IPS DF 19.7 (cell line): ENCODE measurements around the gene PRSS36.
"Not testable (repeated sequence)": the region's sequence is repeated elsewhere in the genome, so short reads cannot be mapped to it uniquely, and the experiment has no call there.

ENCODE experiments used
- DNase-seq: peaks from one replicate; pipeline ENCODE4 v3.0.0-alpha.2; 2013; ENCODE audit warnings: low read depth, low spot score

Gene PRSS36

DNA sequence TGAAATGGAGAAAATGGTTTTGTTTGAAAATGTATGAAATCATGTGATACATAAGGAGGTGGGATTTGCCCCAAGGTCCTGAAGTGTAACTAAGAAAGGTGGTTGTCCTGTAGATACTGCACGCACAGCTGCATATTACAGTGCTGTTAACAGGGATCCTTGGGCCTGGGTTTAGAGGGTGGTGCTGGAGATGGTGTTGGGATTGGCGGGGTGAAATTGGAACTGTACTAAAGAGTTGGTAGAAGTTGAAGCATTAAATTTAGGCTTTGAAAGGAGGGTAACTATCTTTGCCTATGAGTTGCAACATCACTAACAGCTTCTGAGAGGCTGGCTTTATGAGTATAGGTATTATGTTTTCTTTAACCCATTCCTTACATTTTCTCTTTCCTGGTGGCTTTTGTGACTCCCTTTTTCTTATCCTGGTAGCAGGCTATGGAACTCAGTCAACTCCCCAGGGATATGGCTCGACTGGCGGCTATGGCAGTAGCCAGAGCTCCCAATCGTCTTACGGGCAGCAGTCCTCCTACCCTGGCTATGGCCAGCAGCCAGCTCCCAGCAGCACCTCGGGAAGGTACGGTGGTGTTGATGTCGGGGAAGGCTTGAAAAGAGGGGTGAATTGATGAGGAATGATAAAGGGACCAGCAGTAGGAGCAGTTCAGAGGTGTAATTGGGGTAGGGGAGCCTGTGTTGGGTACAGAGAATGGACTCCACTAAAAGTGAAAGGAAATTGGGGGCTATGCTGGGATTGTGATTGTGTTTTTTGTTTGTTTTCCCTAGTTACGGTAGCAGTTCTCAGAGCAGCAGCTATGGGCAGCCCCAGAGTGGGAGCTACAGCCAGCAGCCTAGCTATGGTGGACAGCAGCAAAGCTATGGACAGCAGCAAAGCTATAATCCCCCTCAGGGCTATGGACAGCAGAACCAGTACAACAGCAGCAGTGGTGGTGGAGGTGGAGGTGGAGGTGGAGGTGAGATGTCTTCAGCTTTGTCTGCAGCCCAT, 33.9 kb upstream of the PRSS36 start:
- DNase-seq, result no peak

GRCh38 chr16:31182391-31182790, 32.5 kb upstream of the PRSS36 start:
- DNase-seq, result no peak

GRCh38 chr16:31181102-31181830, 31.4 kb upstream of the PRSS36 start:
- no peak for DNase-seq

- DNase-seq, result no peak
Observed at GRCh38 chr16:31179747-31180459, 30.0 kb upstream of the PRSS36 start, which contains the start of gene FUS. Gene FUS (plus strand): TSS chr16:31180139. CDS start chr16:31180215, 76 bp downstream.

DNA sequence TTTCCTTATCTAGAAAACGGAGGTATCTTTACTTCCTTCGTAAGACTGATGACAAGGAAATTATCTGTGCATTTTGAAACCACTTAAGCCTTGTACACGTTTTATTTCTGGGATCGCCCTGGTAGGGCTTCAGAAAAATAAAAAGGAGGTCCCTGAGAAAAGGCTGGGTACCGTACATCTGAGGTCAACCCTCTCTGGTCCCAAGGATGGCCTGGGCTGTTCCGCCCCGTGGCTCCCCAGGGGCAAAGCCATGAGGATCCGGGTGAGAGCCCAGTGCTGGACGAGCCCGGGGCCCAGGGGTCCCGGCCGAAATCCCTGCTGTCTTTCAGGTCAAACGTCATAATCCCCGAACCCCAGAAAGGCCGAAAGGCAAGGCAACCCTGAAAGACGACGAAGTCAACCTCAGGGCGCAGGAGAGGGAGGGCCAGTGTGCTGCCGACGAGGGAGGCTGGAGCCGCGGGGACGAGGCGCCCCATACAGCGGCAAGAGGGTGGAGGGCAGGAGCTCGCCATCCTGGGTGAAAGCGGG, 29.4 kb upstream of the PRSS36 start:
- no peak for DNase-seq

DNA sequence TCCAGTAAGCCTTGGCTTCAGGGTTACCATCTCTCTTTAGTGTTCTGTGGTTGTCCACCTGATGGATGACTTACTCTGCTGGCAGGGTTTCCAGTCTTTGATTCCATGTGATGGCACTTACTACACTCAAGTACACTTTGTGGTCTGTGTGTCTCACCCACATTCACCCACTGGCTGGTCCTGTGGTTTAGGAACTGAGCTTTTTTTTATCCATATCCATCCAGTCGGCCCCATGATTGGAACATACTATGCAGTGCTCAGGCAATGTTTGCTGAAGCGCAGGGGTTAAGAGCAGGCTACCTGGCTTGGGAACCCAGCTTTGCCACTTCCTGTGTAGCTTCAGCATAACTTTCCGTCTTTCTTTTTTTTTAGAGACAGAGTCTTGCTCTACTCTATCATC, 27.3 kb upstream of the PRSS36 start:
- DNase-seq, result no peak

DNA sequence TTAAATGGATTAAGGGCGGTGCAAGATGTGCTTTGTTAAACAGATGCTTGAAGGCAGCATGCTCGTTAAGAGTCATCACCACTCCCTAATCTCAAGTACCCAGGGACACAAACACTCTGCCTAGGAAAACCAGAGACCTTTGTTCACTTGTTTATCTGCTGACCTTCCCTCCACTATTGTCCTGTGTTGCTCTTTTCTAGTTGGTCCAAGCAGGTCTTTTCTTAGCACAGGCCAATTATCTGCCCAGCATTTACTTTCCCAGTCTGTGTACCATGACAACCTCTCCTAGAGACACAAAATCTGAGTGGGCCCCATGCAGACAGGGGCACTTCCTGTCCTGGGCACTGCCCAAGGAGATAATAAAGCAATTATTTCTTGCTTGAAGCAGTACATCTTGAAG, 20.2 kb upstream of the PRSS36 start:
- DNase-seq, result not testable (repeated sequence)

- no peak for DNase-seq
Observed at GRCh38 chr16:31168848-31169247, 19.0 kb upstream of the PRSS36 start.

DNA sequence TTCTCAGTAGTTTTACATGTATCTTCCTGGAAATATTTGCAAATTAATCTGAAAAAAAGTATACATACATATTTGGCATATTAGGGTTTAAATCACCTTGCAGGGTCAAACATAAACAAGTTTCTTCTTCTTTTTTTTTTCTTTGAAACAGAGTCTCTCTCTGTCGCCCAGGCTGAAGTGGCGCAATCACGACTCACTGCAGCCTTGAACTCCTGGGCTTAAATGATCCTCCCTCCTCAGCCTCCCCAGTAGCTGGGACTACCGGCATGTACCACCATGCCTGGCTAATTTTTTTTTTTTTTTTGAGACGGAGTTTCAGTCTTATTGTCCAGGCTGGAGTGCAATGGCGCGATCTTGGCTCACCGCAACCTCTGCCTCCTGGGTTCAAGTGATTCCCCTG, 17.4 kb upstream of the PRSS36 start:
- DNase-seq, result no peak

GRCh38 chr16:31157136-31157535, 7.3 kb upstream of the PRSS36 start:
- DNase-seq, result no peak

- DNase-seq, result not testable (repeated sequence)
Observed at GRCh38 chr16:31150976-31151375, 1.1 kb upstream of the PRSS36 start.

GRCh38 chr16:31149332-31149731, 534 bp downstream of the PRSS36 start:
- DNase-seq, result no peak

GRCh38 chr16:31148896-31149295, 970 bp downstream of the PRSS36 start:
- DNase-seq, result no peak

DNA sequence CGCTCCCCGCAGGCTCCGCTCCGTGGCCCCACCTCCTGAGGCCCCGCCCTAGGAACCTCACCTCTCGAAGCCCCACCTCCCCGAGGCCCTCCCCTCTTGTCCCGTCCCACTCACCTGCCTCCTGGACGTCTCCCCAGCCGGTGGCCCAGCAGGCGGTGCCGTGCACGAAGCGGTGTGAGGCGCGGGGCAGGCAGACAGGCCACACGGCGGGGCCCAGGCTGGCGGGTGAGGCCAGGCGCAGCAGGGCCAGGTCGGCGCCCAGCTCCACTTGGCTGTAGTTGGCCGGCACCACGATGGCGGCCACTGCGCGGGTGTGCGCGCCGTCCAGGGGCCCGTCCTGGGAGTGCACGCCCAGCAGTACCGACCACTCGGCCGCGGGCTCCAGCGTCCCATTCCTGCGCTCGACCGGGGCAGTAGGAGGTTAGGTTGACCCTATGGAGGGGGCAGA, 1.6 kb downstream of the PRSS36 start:
- no peak for DNase-seq

DNA sequence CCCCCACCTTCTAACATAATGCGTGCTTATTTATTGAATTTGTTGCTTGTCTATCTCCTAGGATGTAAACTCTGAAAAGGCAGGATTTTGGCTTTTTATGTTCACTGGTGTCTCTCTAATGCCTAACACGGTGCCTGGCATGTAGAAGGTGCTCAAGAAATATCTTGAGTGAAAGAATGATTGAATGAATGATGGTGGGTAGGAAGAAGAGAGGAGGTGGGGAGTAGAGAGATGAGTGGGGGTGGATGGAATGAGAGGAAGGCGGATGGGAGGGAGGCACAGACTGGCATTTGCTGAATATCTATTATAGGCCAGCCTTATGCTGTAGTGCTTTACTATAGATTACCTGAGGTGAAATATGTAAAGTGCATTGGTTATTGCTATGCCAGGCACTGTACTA, 2.3 kb downstream of the PRSS36 start:
- DNase-seq, result no peak

DNA sequence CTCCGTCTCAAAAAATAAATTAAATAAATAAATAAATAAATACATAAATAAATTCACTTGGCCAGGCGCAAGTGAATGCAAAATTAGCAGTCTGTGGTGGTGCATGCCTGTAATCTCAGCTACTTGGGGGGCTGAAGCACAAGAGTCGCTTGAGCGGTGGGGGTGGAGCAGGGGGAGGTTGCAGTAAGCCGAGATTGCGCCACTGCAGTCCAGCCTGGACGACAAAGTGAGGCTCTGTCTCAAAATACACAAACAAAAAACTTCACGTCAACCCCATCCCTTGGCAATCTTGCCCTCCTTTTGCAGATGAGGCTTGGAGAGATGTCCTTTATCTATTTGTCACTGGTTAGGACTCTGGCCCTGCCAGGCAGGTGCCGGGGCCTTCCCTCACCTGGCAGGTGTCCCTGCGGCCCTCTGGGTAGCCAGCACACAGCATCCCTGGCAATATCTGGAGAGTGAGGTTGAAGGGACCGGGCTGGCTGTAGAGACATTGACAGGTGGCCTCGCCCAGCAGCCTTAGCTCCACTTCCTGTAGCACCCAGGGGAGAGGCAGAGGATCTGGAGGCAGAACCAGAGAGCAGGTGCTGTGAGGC, 4.4 kb downstream of the PRSS36 start:
- no peak for DNase-seq

GRCh38 chr16:31144418-31144817, 5.4 kb downstream of the PRSS36 start:
- not testable (repeated sequence) for DNase-seq

DNA sequence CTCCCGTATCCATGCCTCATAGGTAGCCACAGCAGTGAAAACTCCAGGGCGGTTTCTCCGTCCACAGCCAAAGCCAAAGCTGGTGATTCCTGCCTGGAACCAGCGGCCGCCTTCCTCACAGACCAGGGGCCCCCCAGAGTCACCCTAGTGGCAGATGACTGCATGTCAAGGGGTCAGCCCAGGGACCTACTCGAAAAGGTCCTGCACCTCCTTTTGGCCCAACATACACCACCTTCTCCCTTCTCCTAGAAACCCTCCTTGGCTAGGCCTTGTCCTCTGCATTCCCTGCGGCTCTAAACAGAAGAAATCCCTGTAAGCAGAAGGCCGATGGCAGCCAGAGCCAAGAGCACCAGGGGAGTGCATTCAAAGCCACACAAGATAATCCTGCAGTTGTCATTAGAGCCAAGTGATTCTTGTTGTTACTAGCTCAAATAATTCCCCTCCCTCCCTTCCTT, 6.1 kb downstream of the PRSS36 start:
- DNase-seq, result no peak

DNA sequence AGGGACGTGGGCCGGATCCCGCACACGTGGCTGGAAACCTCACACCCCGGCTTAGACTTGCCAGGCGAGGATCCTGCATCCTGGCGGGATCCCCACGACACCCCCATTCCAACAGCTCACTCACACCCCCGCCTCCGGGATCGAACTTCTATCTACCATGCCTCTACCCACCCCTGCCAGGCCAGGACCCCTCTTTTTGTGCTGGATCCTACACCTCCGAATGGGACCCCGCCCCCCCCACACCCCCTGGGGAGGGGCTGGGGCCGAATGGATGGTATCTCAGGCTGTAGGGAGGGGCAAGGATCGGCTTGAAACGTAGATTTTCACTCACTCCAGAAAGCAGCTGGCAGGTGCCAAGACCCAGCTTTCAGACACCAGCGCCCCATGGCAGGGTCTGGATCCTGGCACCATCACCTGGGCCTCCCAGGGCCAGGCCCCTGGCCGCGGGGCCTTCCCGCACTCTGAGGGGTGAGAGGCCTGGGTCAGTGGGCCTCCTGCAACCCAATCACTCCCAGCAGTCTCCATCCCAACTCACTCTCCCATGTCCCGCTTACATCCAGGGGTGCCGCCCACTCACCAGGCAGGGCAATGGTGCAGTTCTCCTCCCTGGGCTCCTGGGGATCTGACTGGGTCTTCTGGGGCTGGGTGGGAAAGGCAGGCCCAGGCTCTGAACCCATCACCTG, 6.7 kb downstream of the PRSS36 start:
- DNase-seq, result no peak
